MM.1S (cell line): ENCODE results near the gene ADGRL3.
"Not testable (repeated sequence)": the region's sequence is repeated elsewhere in the genome, so short reads cannot be mapped to it uniquely, and the experiment has no call there.

Source experiments
- DNase-seq: peaks from one replicate; pipeline ENCODE4 v3.0.0-alpha.2; 2015
- H2AFZ ChIP-seq: fragments of 300-600 bp; sonication (generic); 2 replicates; pipeline ENCODE4 v1.6.0; 2016; ENCODE audit warnings: antibody characterized with exemption, low read length
- H3F3A ChIP-seq: fragments of 300-600 bp; sonication (generic); 2 replicates; pipeline ENCODE4 v1.6.1; 2016; ENCODE audit warnings: mild to moderate bottlenecking, antibody characterized with exemption, low read length, moderate library complexity, mixed read lengths; ENCODE audit not compliant: insufficient read depth
- H3K27ac ChIP-seq: fragments of 300-600 bp; sonication (generic); 2 replicates; pipeline ENCODE4 v1.5.1; 2016; ENCODE audit warnings: mild to moderate bottlenecking, low read length
- H3K27me3 ChIP-seq: fragments of 300-600 bp; sonication (generic); replicated peaks from 2 replicates; pipeline ENCODE4 v1.6.0; 2016; ENCODE audit warnings: low read length; ENCODE audit not compliant: insufficient read depth
- H3K36me3 ChIP-seq: fragments of 300-600 bp; sonication (generic); replicated peaks from 2 replicates; pipeline ENCODE4 v1.6.1; 2016; ENCODE audit warnings: mild to moderate bottlenecking, low read length, mixed read lengths; ENCODE audit not compliant: insufficient read depth
- H3K4me1 ChIP-seq: fragments of 300-600 bp; sonication (generic); 2 replicates; pipeline ENCODE4 v1.6.1; 2016; ENCODE audit warnings: low read length, mixed read lengths
- H3K4me2 ChIP-seq: fragments of 300-600 bp; sonication (generic); 2 replicates; pipeline ENCODE4 v1.6.0; 2016; ENCODE audit warnings: low read depth, low read length
- H3K4me3 ChIP-seq: fragments of 300-600 bp; sonication (generic); 2 replicates; pipeline ENCODE4 v1.5.1; 2016; ENCODE audit warnings: low read length, mixed read lengths
- H3K79me2 ChIP-seq: fragments of 300-600 bp; sonication (generic); 2 replicates; pipeline ENCODE4 v1.6.1; 2016; ENCODE audit warnings: mixed run types, low read length, mixed read lengths
- H3K9ac ChIP-seq: fragments of 300-600 bp; sonication (generic); 2 replicates; pipeline ENCODE4 v1.6.1; 2016; ENCODE audit warnings: low read length, mixed read lengths
- H3K9me2 ChIP-seq: fragments of 300-600 bp; sonication (generic); replicated peaks from 2 replicates; pipeline ENCODE4 v1.6.1; 2016; ENCODE audit warnings: mild to moderate bottlenecking, low read length, mixed read lengths; ENCODE audit not compliant: insufficient read depth
- H3K9me3 ChIP-seq: fragments of 300-600 bp; sonication (generic); replicated peaks from 2 replicates; pipeline ENCODE4 v1.6.1; 2016; ENCODE audit warnings: mild to moderate bottlenecking, low read length, mixed read lengths; ENCODE audit not compliant: insufficient read depth
- H4K20me1 ChIP-seq: fragments of 300-600 bp; sonication (generic); 2 replicates; pipeline ENCODE4 v1.6.1; 2016; ENCODE audit warnings: mild to moderate bottlenecking, low read length, moderate library complexity, mixed read lengths; ENCODE audit not compliant: insufficient read depth
- CTCF ChIP-seq: fragments of 300-600 bp; sonication (generic); IDR thresholded peaks from 2 replicates; pipeline ENCODE4 v1.5.1; 2016; ENCODE audit warnings: antibody characterized with exemption, low read length, mixed read lengths
- EZH2 ChIP-seq: fragments of 300-600 bp; sonication (generic); optimal IDR thresholded peaks from 2 replicates; pipeline ENCODE3; 2017; ENCODE audit warnings: low read depth, mild to moderate bottlenecking, antibody characterized with exemption, low read length, mixed read lengths
- EZH2phosphoT487 ChIP-seq: fragments of 300-600 bp; sonication (generic); IDR thresholded peaks from 2 replicates; pipeline ENCODE4 v1.6.1; 2018; ENCODE audit warnings: antibody characterized with exemption, low read length

Gene ADGRL3

GRCh38 chr4:61507091-61507490 is 307.0 kb downstream of the ADGRL3 start:
- H4K20me1 ChIP-seq: peaks cover 3% of the 10 kb centered on the region; the same call in 1 of the 2 replicates
- H3K4me2 ChIP-seq: no peak overlapping the region
- H3F3A ChIP-seq: no peaks in the 10 kb centered on the region
- H3K9ac ChIP-seq: no peak overlapping the region
- no peak for DNase-seq
- no peaks in the 10 kb centered on the region for H3K36me3 ChIP-seq
- no peaks in the 10 kb centered on the region for H3K9me3 ChIP-seq
- H3K27ac ChIP-seq: no peak overlapping the region
- no peaks in the 10 kb centered on the region for H3K9me2 ChIP-seq
- H3K4me1 ChIP-seq: no peaks in the 10 kb centered on the region
- H3K4me3 ChIP-seq: no peak overlapping the region
- H3K79me2 ChIP-seq: no peaks in the 10 kb centered on the region
- TF ChIP-seq EZH2: no peak
- no peak for TF ChIP-seq EZH2phosphoT487
- no peak for TF ChIP-seq CTCF
- no peaks in the 10 kb centered on the region for H3K27me3 ChIP-seq
- H2AFZ ChIP-seq: no peak overlapping the region

- not testable (repeated sequence) for H3K9ac ChIP-seq, H3K9me3 ChIP-seq, H2AFZ ChIP-seq, H3K4me1 ChIP-seq, H4K20me1 ChIP-seq, H3F3A ChIP-seq, H3K4me2 ChIP-seq, H3K79me2 ChIP-seq, H3K4me3 ChIP-seq, H3K27me3 ChIP-seq, H3K27ac ChIP-seq, H3K36me3 ChIP-seq, H3K9me2 ChIP-seq, DNase-seq
Observed at GRCh38 chr4:61509721-61510241, 309.7 kb downstream of the ADGRL3 start.

- Histone ChIP-seq H3K9me2 (no peaks in the 10 kb centered on the region), H2AFZ (no peak overlapping the region), H3F3A (no peaks in the 10 kb centered on the region), H4K20me1 (peaks cover 3% of the 10 kb centered on the region; the same call in 1 of the 2 replicates), H3K4me2 (no peak overlapping the region), H3K27ac (no peak overlapping the region), H3K9me3 (no peaks in the 10 kb centered on the region), H3K9ac (no peak overlapping the region), H3K4me1 (no peaks in the 10 kb centered on the region), H3K79me2 (no peaks in the 10 kb centered on the region), H3K36me3 (no peaks in the 10 kb centered on the region), H3K27me3 (no peaks in the 10 kb centered on the region), H3K4me3 (no peak overlapping the region)
- no peak for DNase-seq
- TF ChIP-seq EZH2phosphoT487 (no peak), CTCF (no peak), EZH2 (no peak)
Observed at GRCh38 chr4:61511716-61512488, 311.8 kb downstream of the ADGRL3 start.

- Histone ChIP-seq H3K9me2 (no peaks in the 10 kb centered on the region), H3K27me3 (no peaks in the 10 kb centered on the region), H3K79me2 (no peaks in the 10 kb centered on the region), H3K4me1 (no peaks in the 10 kb centered on the region), H3K9ac (no peak overlapping the region), H3K36me3 (no peaks in the 10 kb centered on the region), H3F3A (no peaks in the 10 kb centered on the region), H3K4me2 (no peak overlapping the region), H4K20me1 (no peaks in the 10 kb centered on the region), H3K9me3 (no peaks in the 10 kb centered on the region), H3K4me3 (no peak overlapping the region), H3K27ac (no peak overlapping the region), H2AFZ (no peak overlapping the region)
- no peak for DNase-seq
- no peak for TF ChIP-seq EZH2phosphoT487
- TF ChIP-seq CTCF: no peak
Observed at GRCh38 chr4:61514991-61515390, 314.9 kb downstream of the ADGRL3 start.
